HG03457 (cell line): ENCODE measurements around the gene CSNK1G3.

Source experiments
- ATAC-seq: cut with Tn5 transposase; IDR thresholded peaks from one replicate; pipeline ENCODE4 v1.9.1; 2021; ENCODE audit warnings: moderate number of reproducible peaks; ENCODE audit not compliant: unreplicated experiment

Gene CSNK1G3

GRCh38 chr5:123557907-123558306 lies 45.9 kb downstream of the CSNK1G3 start:
- no peak for ATAC-seq

GRCh38 chr5:123558762-123559433 lies 46.9 kb downstream of the CSNK1G3 start:
- ATAC-seq: no peak

GRCh38 chr5:123559434-123559775 lies 47.4 kb downstream of the CSNK1G3 start:
- no peak for ATAC-seq

GRCh38 chr5:123561230-123561629 lies 49.3 kb downstream of the CSNK1G3 start:
- ATAC-seq: no peak

GRCh38 chr5:123571927-123572326 lies 60.0 kb downstream of the CSNK1G3 start:
- ATAC-seq: no peak

- ATAC-seq: no peak
These were observed 66.4 kb downstream of the CSNK1G3 start for GRCh38 chr5:123578390-123578789.

- no peak for ATAC-seq
These were observed 67.4 kb downstream of the CSNK1G3 start for GRCh38 chr5:123579410-123579809.

GRCh38 chr5:123582550-123583285 lies 70.7 kb downstream of the CSNK1G3 start:
- ATAC-seq: no peak

GRCh38 chr5:123585871-123586270 lies 73.9 kb downstream of the CSNK1G3 start:
- ATAC-seq: no peak

- ATAC-seq: no peak
These were observed 82.5 kb downstream of the CSNK1G3 start for GRCh38 chr5:123594434-123594833.

- ATAC-seq: no peak
These were observed 85.0 kb downstream of the CSNK1G3 start for GRCh38 chr5:123597018-123597417.

GRCh38 chr5:123598028-123598689 lies 86.2 kb downstream of the CSNK1G3 start:
- no peak for ATAC-seq

GRCh38 chr5:123599171-123599570 lies 87.2 kb downstream of the CSNK1G3 start:
- no peak for ATAC-seq

GRCh38 chr5:123601610-123602009 lies 89.6 kb downstream of the CSNK1G3 start:
- ATAC-seq: no peak

- no peak for ATAC-seq
These were observed 93.8 kb downstream of the CSNK1G3 start for GRCh38 chr5:123605822-123606221.

GRCh38 chr5:123610209-123610608 lies 98.2 kb downstream of the CSNK1G3 start:
- no peak for ATAC-seq

GRCh38 chr5:123610665-123611405 lies 98.9 kb downstream of the CSNK1G3 start:
- no peak for ATAC-seq

GRCh38 chr5:123611406-123611709 lies 99.4 kb downstream of the CSNK1G3 start:
- no peak for ATAC-seq

GRCh38 chr5:123617561-123617960 lies 105.6 kb downstream of the CSNK1G3 start:
- ATAC-seq: no peak

- ATAC-seq: no peak
These were observed 114.1 kb downstream of the CSNK1G3 start for GRCh38 chr5:123626051-123626450.

GRCh38 chr5:123628860-123629544 lies 117.0 kb downstream of the CSNK1G3 start:
- no peak for ATAC-seq
